Lung (tissue), 12 donors: ENCODE measurements around the gene TNFRSF21. TPM values are rescaled to one million over a fixed set of nuclear protein-coding genes. Genes with fewer than 3 reads are reported as not detected.
"Not testable (repeated sequence)": the region's sequence is repeated elsewhere in the genome, so short reads cannot be mapped to it uniquely, and the experiment has no call there.

Source experiments
- ATAC-seq: fragments of 200-7000 bp; cut with Tn5 transposase; one replicate; pipeline ENCODE4 v1.9.1; 2020; ENCODE audit warnings: moderate number of reproducible peaks; ENCODE audit not compliant: insufficient read depth, low FRiP score
- DNase-seq, 3 donors: peaks; one replicate each; pipeline ENCODE4 v3.0.0-alpha.2; 2013 to 2017
- H3K27ac ChIP-seq, 2 donors: one replicate each; pipeline ENCODE4 v1.5.1; 2013; ENCODE audit warnings: mild to moderate bottlenecking in 2 of 2, moderate library complexity in 2 of 2, control low read depth in 1 of 2, inconsistent platforms in 1 of 2, low read depth in 1 of 2, low read length in 1 of 2
- H3K27me3 ChIP-seq, 3 donors: one replicate each; pipeline ENCODE4 v1.5.1; 2013; ENCODE audit warnings: low read length in 2 of 3; ENCODE audit not compliant: control insufficient read depth in 3 of 3, insufficient read depth in 3 of 3
- H3K36me3 ChIP-seq, 4 donors: one replicate each; pipeline ENCODE4 v1.5.1; 2013; ENCODE audit warnings: low read length in 4 of 4, mild to moderate bottlenecking in 1 of 4, moderate library complexity in 1 of 4; ENCODE audit not compliant: control insufficient read depth in 4 of 4, insufficient read depth in 4 of 4
- H3K4me1 ChIP-seq, 5 donors: one replicate each; pipeline ENCODE4 v1.5.1; 2013; ENCODE audit warnings: low read length in 5 of 5, mild to moderate bottlenecking in 2 of 5, moderate library complexity in 1 of 5; ENCODE audit not compliant: control insufficient read depth in 5 of 5, insufficient read depth in 5 of 5
- H3K4me3 ChIP-seq: one replicate; pipeline ENCODE4 v1.5.1; 2013; ENCODE audit warnings: mild to moderate bottlenecking, control low read depth, moderate library complexity
- H3K9ac ChIP-seq, 2 donors: one replicate each; pipeline ENCODE4 v1.5.1; 2013; ENCODE audit warnings: low read length in 2 of 2, control low read depth in 1 of 2; ENCODE audit not compliant: insufficient read depth in 1 of 2
- H3K9me3 ChIP-seq, 4 donors: one replicate each; pipeline ENCODE4 v1.5.1; 2013; ENCODE audit warnings: low read length in 3 of 4, mild to moderate bottlenecking in 1 of 4, moderate library complexity in 1 of 4; ENCODE audit not compliant: control insufficient read depth in 4 of 4, insufficient read depth in 3 of 4
- WGBS, 2 donors: extraction: QIAGEN DNeasy Blood & Tissue Kit; methylation state at CpG; one replicate each; pipeline ENCODE4 v1.1.7; 2013; 5-methylcytosine and 5-hydroxymethylcytosine counted together
- polyA plus RNA-seq, 2 donors: library from polyadenylated mRNA; stranded (reverse); fragments of 200-250 nt; gene quantifications; one replicate each; pipeline ENCODE4 v1.2.1, GENCODE V29; 2013
- total RNA-seq, 2 donors: library from RNA; depleted of rRNA in 1 of 2; stranded (reverse); fragments of >200 nt in 1 of 2; gene quantifications; one replicate each; pipeline ENCODE4 v1.2.1, GENCODE V29; 2014 to 2021
- TF ChIP-seq, protein P1 (sequence below): IDR thresholded peaks from 2 replicates; pipeline ENCODE4 v1.5.1; 2012; ENCODE audit warnings: mild to moderate bottlenecking; ENCODE audit errors: control extremely low read depth, extremely low read depth
- donor health status: control.
- donor health status: control.
- donor health status: Bipolar disorder and iron deficiency.
- donor health status: healthy.
- donor health status: DM: yes; HTN: yes; CAD: no.

TNFRSF21 gene
- total and polyA plus RNA-seq, 4 donors = 11.1 to 36.6 (median 24.5) TPM

- no peak for DNase-seq
- no peak for ATAC-seq
- no peaks in the 10 kb centered on the region for H3K27me3 ChIP-seq
- no peak overlapping the region for H3K27ac ChIP-seq
- no peaks in the 10 kb centered on the region for H3K9me3 ChIP-seq
- H3K4me3 ChIP-seq = no peak overlapping the region
- no peak overlapping the region for H3K9ac ChIP-seq
- TF ChIP-seq, protein P1, sequence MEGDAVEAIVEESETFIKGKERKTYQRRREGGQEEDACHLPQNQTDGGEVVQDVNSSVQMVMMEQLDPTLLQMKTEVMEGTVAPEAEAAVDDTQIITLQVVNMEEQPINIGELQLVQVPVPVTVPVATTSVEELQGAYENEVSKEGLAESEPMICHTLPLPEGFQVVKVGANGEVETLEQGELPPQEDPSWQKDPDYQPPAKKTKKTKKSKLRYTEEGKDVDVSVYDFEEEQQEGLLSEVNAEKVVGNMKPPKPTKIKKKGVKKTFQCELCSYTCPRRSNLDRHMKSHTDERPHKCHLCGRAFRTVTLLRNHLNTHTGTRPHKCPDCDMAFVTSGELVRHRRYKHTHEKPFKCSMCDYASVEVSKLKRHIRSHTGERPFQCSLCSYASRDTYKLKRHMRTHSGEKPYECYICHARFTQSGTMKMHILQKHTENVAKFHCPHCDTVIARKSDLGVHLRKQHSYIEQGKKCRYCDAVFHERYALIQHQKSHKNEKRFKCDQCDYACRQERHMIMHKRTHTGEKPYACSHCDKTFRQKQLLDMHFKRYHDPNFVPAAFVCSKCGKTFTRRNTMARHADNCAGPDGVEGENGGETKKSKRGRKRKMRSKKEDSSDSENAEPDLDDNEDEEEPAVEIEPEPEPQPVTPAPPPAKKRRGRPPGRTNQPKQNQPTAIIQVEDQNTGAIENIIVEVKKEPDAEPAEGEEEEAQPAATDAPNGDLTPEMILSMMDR = no peak
- peaks cover 0 to 4% (median 0%) of the 10 kb centered on the region in 5 donors for H3K4me1 ChIP-seq
- H3K36me3 ChIP-seq = no peaks in the 10 kb centered on the region
These were observed 26.6 kb upstream of the TNFRSF21 start for GRCh38 chr6:47336334-47336733.

DNA sequence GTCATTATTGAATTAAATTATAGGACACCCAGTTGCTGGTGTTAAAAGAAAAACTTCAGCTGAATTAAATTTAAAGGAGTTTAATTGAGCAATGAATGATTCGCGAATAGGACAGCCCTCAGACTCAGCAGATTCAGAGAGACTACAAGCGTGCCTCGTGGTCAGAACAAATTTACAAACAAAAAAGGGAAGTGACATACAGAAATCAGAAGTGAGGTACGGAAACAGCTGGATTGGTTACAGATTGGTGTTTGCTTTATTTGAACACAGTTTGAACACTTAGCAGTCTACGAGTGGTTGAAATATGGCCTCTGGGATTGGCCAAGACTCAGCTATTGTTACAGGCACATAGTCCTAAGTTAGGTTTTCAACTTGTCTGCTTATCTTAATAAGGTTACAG is 25.8 kb upstream of the TNFRSF21 start:
- peak; percentile 19 for ATAC-seq

GRCh38 chr6:47334334-47334733 is 24.6 kb upstream of the TNFRSF21 start:
- no peak for ATAC-seq
- H3K36me3 ChIP-seq = no peaks in the 10 kb centered on the region

More for the DNA sequence above, 25.8 kb upstream of the TNFRSF21 start:
- H3K27me3 ChIP-seq = no peaks in the 10 kb centered on the region
- TF ChIP-seq, protein P1 = no peak
- H3K9me3 ChIP-seq = no peaks in the 10 kb centered on the region
- no peaks in the 10 kb centered on the region for H3K36me3 ChIP-seq
- WGBS, 2 donors = 23 to 27% methylated on average over 6 of the region's 6 CpGs
- peaks cover 0 to 4% (median 0%) of the 10 kb centered on the region in 5 donors for H3K4me1 ChIP-seq
- DNase-seq = peak in 2 of 3 donors; percentile 7 to 29
- H3K27ac ChIP-seq = no peak overlapping the region
- no peak overlapping the region for H3K9ac ChIP-seq
- H3K4me3 ChIP-seq = no peak overlapping the region

GRCh38 chr6:47328606-47329005 is 18.9 kb upstream of the TNFRSF21 start:
- DNase-seq = not testable (repeated sequence)

More at GRCh38 chr6:47334334-47334733, 24.6 kb upstream of the TNFRSF21 start:
- no peak overlapping the region for H3K27ac ChIP-seq
- DNase-seq = no peak
- no peaks in the 10 kb centered on the region for H3K27me3 ChIP-seq
- H3K4me3 ChIP-seq = no peak overlapping the region
- H3K9me3 ChIP-seq = no peaks in the 10 kb centered on the region
- TF ChIP-seq, protein P1 = no peak
- no peak overlapping the region for H3K9ac ChIP-seq
- H3K4me1 ChIP-seq = peaks cover 0 to 4% (median 0%) of the 10 kb centered on the region in 5 donors

DNA sequence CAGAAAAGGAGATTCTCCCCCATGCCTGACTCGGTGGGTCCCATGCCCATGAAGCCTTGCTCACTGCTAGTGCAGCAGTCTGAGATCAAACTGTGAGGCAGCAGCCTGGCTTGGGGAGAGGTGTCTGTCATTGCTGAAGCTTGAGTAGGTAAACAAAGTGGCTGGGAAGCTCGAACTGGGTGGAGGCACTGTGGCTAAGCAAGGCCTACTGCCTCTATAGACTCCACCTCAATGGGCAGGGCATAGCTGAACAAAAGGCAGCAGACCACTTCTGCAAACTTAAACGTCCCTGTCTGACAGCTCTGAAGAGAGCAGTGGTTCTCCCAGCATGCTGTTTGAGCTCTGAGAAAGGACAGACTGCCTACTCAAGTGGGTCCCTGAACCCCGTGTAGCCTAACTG is 18.4 kb upstream of the TNFRSF21 start:
- not testable (repeated sequence) for H3K9ac ChIP-seq, H3K27me3 ChIP-seq, H3K4me1 ChIP-seq, H3K27ac ChIP-seq, H3K36me3 ChIP-seq, ATAC-seq, DNase-seq, H3K4me3 ChIP-seq, H3K9me3 ChIP-seq
- 57 to 59% methylated on average over 4 of the region's 4 CpGs for WGBS, 2 donors

More at GRCh38 chr6:47328606-47329005, 18.9 kb upstream of the TNFRSF21 start:
- not testable (repeated sequence) for H3K9ac ChIP-seq, H3K27me3 ChIP-seq, H3K9me3 ChIP-seq, H3K4me1 ChIP-seq, H3K27ac ChIP-seq, H3K36me3 ChIP-seq, ATAC-seq, H3K4me3 ChIP-seq
- WGBS, 2 donors = 77 to 92% methylated on average over 3 of the region's 3 CpGs
